NCI-H774 (cell line): ENCODE measurements around the gene PRLH.

Experiments
- DNase-seq: peaks from one replicate; lab custom pipeline; 2025; lab: John Stamatoyannopoulos, UW

The PRLH gene

GRCh38 chr2:237566401-237567235 lies at the start of gene PRLH:
Gene PRLH (plus strand): TSS chr2:237566574. CDS start chr2:237566574, 0 bp downstream.
- DNase-seq: no peak

GRCh38 chr2:237517163-237517562 lies 49.2 kb upstream of the PRLH start:
- no peak for DNase-seq

GRCh38 chr2:237517990-237518389 lies 48.4 kb upstream of the PRLH start:
- DNase-seq: no peak

- no peak for DNase-seq
These were observed 46.7 kb upstream of the PRLH start for GRCh38 chr2:237519506-237520245.

GRCh38 chr2:237520290-237520689 lies 46.1 kb upstream of the PRLH start:
- DNase-seq: no peak

- no peak for DNase-seq
These were observed 41.7 kb upstream of the PRLH start for GRCh38 chr2:237524631-237525030.

GRCh38 chr2:237525559-237526157 lies 40.7 kb upstream of the PRLH start:
- DNase-seq: no peak

- DNase-seq: no peak
These were observed 39.1 kb upstream of the PRLH start for GRCh38 chr2:237527233-237527632.

GRCh38 chr2:237527766-237528165 lies 38.6 kb upstream of the PRLH start:
- DNase-seq: no peak

GRCh38 chr2:237529452-237530402 lies 36.6 kb upstream of the PRLH start:
- no peak for DNase-seq

- no peak for DNase-seq
These were observed 35.6 kb upstream of the PRLH start for GRCh38 chr2:237530472-237531433.

GRCh38 chr2:237532160-237532559 lies 34.2 kb upstream of the PRLH start:
- DNase-seq: no peak

- DNase-seq: peak; percentile 47
These were observed 32.7 kb upstream of the PRLH start for GRCh38 chr2:237533668-237534161.

GRCh38 chr2:237534380-237534779 lies 32.0 kb upstream of the PRLH start:
- DNase-seq: no peak

- DNase-seq: no peak
These were observed 30.8 kb upstream of the PRLH start for GRCh38 chr2:237535385-237536082.

GRCh38 chr2:237536083-237536415 lies 30.3 kb upstream of the PRLH start:
- DNase-seq: no peak

- DNase-seq: no peak
These were observed 29.8 kb upstream of the PRLH start for GRCh38 chr2:237536617-237537016.

GRCh38 chr2:237538001-237538720 lies 28.2 kb upstream of the PRLH start:
- no peak for DNase-seq

GRCh38 chr2:237538901-237539300 lies 27.5 kb upstream of the PRLH start:
- no peak for DNase-seq
